ENCODE measurements around the gene PPP1R1B.
A peak's percentile ranks its signal among the peaks of the same experiment; 100 is the strongest.

Gene PPP1R1B

DNA sequence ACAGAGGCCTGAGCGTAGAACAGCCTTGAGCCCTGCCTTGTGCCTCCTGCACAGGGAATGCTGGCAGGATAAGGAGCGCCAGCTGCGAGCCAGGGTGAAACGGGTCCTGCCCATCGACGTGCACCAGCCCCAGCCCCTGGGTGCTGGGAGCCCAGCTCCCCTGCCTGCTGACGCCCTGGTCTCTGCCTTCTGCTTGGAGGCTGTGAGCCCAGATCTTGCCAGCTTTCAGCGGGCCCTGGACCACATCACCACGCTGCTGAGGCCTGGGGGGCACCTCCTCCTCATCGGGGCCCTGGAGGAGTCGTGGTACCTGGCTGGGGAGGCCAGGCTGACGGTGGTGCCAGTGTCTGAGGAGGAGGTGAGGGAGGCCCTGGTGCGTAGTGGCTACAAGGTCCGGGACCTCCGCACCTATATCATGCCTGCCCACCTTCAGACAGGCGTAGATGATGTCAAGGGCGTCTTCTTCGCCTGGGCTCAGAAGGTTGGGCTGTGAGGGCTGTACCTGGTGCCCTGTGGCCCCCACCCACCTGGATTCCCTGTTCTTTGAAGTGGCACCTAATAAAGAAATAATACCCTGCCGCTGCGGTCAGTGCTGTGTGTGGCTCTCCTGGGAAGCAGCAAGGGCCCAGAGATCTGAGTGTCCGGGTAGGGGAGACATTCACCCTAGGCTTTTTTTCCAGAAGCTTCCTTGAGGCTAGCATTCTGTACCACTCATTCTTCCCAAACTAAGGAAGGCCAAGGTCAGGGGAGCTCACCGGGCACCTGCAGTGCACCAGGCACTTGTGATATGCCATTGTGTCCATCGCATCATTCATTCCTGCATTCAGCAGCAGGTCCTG lies 43.4 kb downstream of the PPP1R1B start:
- no peaks in the 10 kb centered on the region for H3K79me2 ChIP-seq (ENCODE audit: insufficient read depth, low read length)
- H3F3A ChIP-seq (ENCODE audit: insufficient read depth): no peaks in the 10 kb centered on the region
- H2AFZ ChIP-seq (ENCODE audit: low read depth, low read length, severe bottlenecking): no peak overlapping the region

DNA sequence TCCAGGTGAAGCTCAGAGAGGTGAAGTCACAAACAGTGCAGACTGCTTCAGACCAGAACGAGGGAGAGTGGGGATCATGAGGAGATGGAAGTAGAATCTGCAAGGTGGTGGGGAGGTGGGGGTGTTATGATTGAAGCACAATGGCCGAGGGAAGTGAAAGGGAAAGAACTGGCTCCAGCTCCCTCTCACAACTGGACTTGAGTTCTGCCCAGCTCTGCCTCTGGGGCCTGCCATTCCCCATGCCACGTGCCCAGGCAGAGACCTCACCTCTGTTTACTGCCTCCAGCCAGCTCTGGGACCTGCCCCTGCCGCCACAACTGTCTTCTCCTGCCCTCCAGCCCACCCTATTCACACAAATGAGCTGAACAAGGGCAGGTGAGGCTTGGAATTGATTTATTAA lies 44.0 kb downstream of the PPP1R1B start:
- Histone ChIP-seq H3K79me2 (ENCODE audit: insufficient read depth, low read length) (no peaks in the 10 kb centered on the region), H3K27me3 (ENCODE audit: low read length) (no peaks in the 10 kb centered on the region), H3K9ac (ENCODE audit: low read length) (no peak overlapping the region), H3K4me2 (ENCODE audit: low read depth, low read length, poor library complexity, severe bottlenecking) (no peak overlapping the region), H4K20me1 (ENCODE audit: low read depth, low read length) (no peaks in the 10 kb centered on the region), H3K9me3 (ENCODE audit: insufficient read depth, low read length) (no peaks in the 10 kb centered on the region), H3K27ac (ENCODE audit: low read depth, low read length) (no peak overlapping the region), H3K4me3 (ENCODE audit: insufficient read depth, low read length, poor library complexity, severe bottlenecking) (no peak overlapping the region), H3K36me3 (ENCODE audit: low read length) (no peaks in the 10 kb centered on the region), H2AFZ (ENCODE audit: low read depth, low read length, severe bottlenecking) (no peak overlapping the region), H3F3A (ENCODE audit: insufficient read depth) (no peaks in the 10 kb centered on the region), H3K9me2 (replicated peaks; ENCODE audit: insufficient read depth, low read length) (no peaks in the 10 kb centered on the region)
- TF ChIP-seq EZH2phosphoT487 (conservative IDR thresholded peaks at IDR 0.05; ENCODE audit: low read length): no peak
- TF ChIP-seq, protein P1, sequence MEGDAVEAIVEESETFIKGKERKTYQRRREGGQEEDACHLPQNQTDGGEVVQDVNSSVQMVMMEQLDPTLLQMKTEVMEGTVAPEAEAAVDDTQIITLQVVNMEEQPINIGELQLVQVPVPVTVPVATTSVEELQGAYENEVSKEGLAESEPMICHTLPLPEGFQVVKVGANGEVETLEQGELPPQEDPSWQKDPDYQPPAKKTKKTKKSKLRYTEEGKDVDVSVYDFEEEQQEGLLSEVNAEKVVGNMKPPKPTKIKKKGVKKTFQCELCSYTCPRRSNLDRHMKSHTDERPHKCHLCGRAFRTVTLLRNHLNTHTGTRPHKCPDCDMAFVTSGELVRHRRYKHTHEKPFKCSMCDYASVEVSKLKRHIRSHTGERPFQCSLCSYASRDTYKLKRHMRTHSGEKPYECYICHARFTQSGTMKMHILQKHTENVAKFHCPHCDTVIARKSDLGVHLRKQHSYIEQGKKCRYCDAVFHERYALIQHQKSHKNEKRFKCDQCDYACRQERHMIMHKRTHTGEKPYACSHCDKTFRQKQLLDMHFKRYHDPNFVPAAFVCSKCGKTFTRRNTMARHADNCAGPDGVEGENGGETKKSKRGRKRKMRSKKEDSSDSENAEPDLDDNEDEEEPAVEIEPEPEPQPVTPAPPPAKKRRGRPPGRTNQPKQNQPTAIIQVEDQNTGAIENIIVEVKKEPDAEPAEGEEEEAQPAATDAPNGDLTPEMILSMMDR (IDR thresholded peaks at IDR 0.05; ENCODE audit: insufficient read depth, low read length, poor library complexity, severe bottlenecking): no peak

More for the DNA sequence above, 43.4 kb downstream of the PPP1R1B start:
- no peak overlapping the region for H3K27ac ChIP-seq (ENCODE audit: low read depth, low read length)
- H3K4me3 ChIP-seq (ENCODE audit: insufficient read depth, low read length, poor library complexity, severe bottlenecking): no peak overlapping the region
- H3K4me2 ChIP-seq (ENCODE audit: low read depth, low read length, poor library complexity, severe bottlenecking): no peak overlapping the region
- TF ChIP-seq, protein P1 (IDR thresholded peaks at IDR 0.05; ENCODE audit: insufficient read depth, low read length, poor library complexity, severe bottlenecking): no peak
- no peak for TF ChIP-seq EZH2phosphoT487 (conservative IDR thresholded peaks at IDR 0.05; ENCODE audit: low read length)
- no peak overlapping the region for H3K9ac ChIP-seq (ENCODE audit: low read length)
- H4K20me1 ChIP-seq (ENCODE audit: low read depth, low read length): no peaks in the 10 kb centered on the region
- no peaks in the 10 kb centered on the region for H3K9me2 ChIP-seq (replicated peaks; ENCODE audit: insufficient read depth, low read length)
- no peaks in the 10 kb centered on the region for H3K9me3 ChIP-seq (ENCODE audit: insufficient read depth, low read length)
- H3K27me3 ChIP-seq (ENCODE audit: low read length): no peaks in the 10 kb centered on the region
- no peaks in the 10 kb centered on the region for H3K36me3 ChIP-seq (ENCODE audit: low read length)

DNA sequence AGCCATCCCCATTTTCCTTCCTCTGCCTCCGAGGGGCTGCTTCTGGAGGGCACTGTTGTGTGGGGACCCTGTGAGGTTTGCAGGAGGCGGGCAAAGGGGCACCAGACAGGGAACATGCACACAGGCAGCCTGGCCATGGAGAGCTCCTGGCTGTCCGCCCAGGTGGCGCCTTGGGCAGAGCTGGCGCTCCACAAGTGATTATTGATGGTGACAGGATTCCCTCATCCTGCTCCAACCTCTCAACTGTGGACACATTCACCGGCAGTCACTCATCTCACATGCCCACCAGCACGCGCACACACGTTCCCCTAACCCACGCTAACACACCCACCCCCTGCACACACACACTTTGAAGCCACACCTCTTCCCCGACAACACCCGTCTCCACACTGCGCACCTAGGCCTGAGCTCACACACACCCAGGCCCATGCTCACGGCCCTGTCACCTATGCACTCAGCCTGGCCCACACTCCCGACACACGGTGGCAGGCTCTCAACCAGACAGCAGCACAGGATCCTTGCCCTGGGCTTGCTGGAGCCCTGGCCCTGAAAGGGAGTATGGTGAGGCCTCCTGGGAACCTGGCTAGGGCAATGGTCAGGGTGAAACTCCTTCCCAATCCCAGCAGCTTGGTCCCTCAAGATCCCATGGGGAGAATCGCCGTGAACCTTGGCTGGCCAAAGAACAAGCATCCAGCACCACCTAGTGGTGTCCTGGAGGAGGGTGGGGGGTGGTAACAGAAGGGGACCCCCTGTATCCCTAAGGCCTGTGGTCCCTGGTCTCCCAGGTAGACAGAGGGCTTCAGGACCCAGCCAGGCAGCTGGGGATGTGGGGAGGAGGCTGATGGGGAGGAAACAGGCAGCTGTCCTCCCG lies 45.1 kb downstream of the PPP1R1B start:
- no peaks in the 10 kb centered on the region for H3K27me3 ChIP-seq (ENCODE audit: low read length)
- H2AFZ ChIP-seq (ENCODE audit: low read depth, low read length, severe bottlenecking): no peak overlapping the region
- no peaks in the 10 kb centered on the region for H3K9me3 ChIP-seq (ENCODE audit: insufficient read depth, low read length)
- no peak overlapping the region for H3K9ac ChIP-seq (ENCODE audit: low read length)
- H3K36me3 ChIP-seq (ENCODE audit: low read length): no peaks in the 10 kb centered on the region
- H3K27ac ChIP-seq (ENCODE audit: low read depth, low read length): no peak overlapping the region
- no peaks in the 10 kb centered on the region for H3F3A ChIP-seq (ENCODE audit: insufficient read depth)
- H3K79me2 ChIP-seq (ENCODE audit: insufficient read depth, low read length): no peaks in the 10 kb centered on the region
- H3K4me2 ChIP-seq (ENCODE audit: low read depth, low read length, poor library complexity, severe bottlenecking): no peak overlapping the region
- no peak overlapping the region for H3K4me3 ChIP-seq (ENCODE audit: insufficient read depth, low read length, poor library complexity, severe bottlenecking)
- H3K9me2 ChIP-seq (replicated peaks; ENCODE audit: insufficient read depth, low read length): no peaks in the 10 kb centered on the region
- TF ChIP-seq, protein P1 (IDR thresholded peaks at IDR 0.05; ENCODE audit: insufficient read depth, low read length, poor library complexity, severe bottlenecking): peak; percentile 69
- TF ChIP-seq EZH2phosphoT487 (conservative IDR thresholded peaks at IDR 0.05; ENCODE audit: low read length): no peak
- no peaks in the 10 kb centered on the region for H4K20me1 ChIP-seq (ENCODE audit: low read depth, low read length)
